IMR-90 (cell line): ENCODE measurements around the gene OXSR1. TPM values are rescaled to one million over a fixed set of nuclear protein-coding genes. Genes with fewer than 3 reads are reported as not detected.

Experiments used
- ATAC-seq: fragments of 200-7000 bp; cut with Tn5 transposase; 2 replicates; pipeline ENCODE4 v1.9.1; 2020; ENCODE audit warnings: low read depth, mild to moderate bottlenecking, moderate library complexity
- BruUV-seq: library from RNA; stranded (reverse); fragments of 400-500 nt; replicated peaks from 2 replicates; lab custom pipeline; 2021; lab: Mats Ljungman, UMichigan
- CTCF ChIA-PET: fragments of 300-600 bp; formaldehyde crosslinking; extraction: SDS; loops from one replicate; lab custom pipeline; 2021; ENCODE audit warnings: antibody characterized with exemption; lab: Yijun Ruan, JAX
- POLR2A ChIA-PET: fragments of 300-600 bp; sonication (Branson Sonifier 250); formaldehyde crosslinking; loops from one replicate; lab custom pipeline; 2022; ENCODE audit warnings: antibody characterized with exemption; ENCODE audit not compliant: unreplicated experiment; lab: Charles Lee
- DNase-seq: peaks from one replicate; pipeline ENCODE4 v3.0.0; 2013
- H2AFZ ChIP-seq: replicated peaks from 2 replicates; pipeline ENCODE3; 2013; ENCODE audit warnings: low read length, mild to moderate bottlenecking; ENCODE audit not compliant: poor library complexity
- H2AK5ac ChIP-seq: 2 replicates; pipeline ENCODE4 v1.6.1; 2013; ENCODE audit warnings: low read depth, low read length, inconsistent platforms
- H2AK9ac ChIP-seq: replicated peaks from 2 replicates; pipeline ENCODE3; 2013; ENCODE audit warnings: mild to moderate bottlenecking, low read depth, low read length, moderate library complexity; ENCODE audit not compliant: poor library complexity
- H2BK120ac ChIP-seq: 2 replicates; pipeline ENCODE4 v1.6.1; 2013; ENCODE audit warnings: low read depth, low read length, inconsistent platforms
- H2BK15ac ChIP-seq: 3 replicates; pipeline ENCODE4 v1.6.1; 2013; ENCODE audit warnings: low read depth, low read length, inconsistent platforms
- H2BK20ac ChIP-seq: 2 replicates; pipeline ENCODE4 v1.6.1; 2013; ENCODE audit warnings: low read depth, mild to moderate bottlenecking, inconsistent platforms, low read length, moderate library complexity
- H2BK5ac ChIP-seq: 2 replicates; pipeline ENCODE4 v1.6.1; 2013; ENCODE audit warnings: mild to moderate bottlenecking, low read depth, low read length, inconsistent platforms; ENCODE audit not compliant: poor library complexity, severe bottlenecking
- H3K14ac ChIP-seq: replicated peaks from 2 replicates; pipeline ENCODE4 v1.6.1; 2013; ENCODE audit warnings: low read depth, low read length, inconsistent platforms
- H3K18ac ChIP-seq: 2 replicates; pipeline ENCODE4 v1.6.1; 2013; ENCODE audit warnings: low read depth, low read length, control low read depth
- H3K23ac ChIP-seq: 2 replicates; pipeline ENCODE4 v1.6.1; 2013; ENCODE audit warnings: low read depth, low read length, inconsistent platforms
- H3K27ac ChIP-seq: 2 replicates; pipeline ENCODE4 v1.5.1; 2013; ENCODE audit warnings: mild to moderate bottlenecking, control low read depth, low read length; ENCODE audit not compliant: insufficient read depth
- H3K27me3 ChIP-seq: 2 replicates; pipeline ENCODE4 v1.6.1; 2013; ENCODE audit warnings: low read length; ENCODE audit not compliant: control insufficient read depth, insufficient read depth
- H3K36me3 ChIP-seq: 2 replicates; pipeline ENCODE4 v1.6.1; 2013; ENCODE audit warnings: low read length, mixed read lengths; ENCODE audit not compliant: control insufficient read depth, insufficient read depth
- H3K4ac ChIP-seq: 2 replicates; pipeline ENCODE4 v1.6.1; 2013; ENCODE audit warnings: low read depth, low read length, inconsistent platforms
- H3K4me1 ChIP-seq: 2 replicates; pipeline ENCODE4 v1.6.1; 2013; ENCODE audit warnings: low read length, mixed read lengths; ENCODE audit not compliant: control insufficient read depth, insufficient read depth
- H3K4me2 ChIP-seq: 2 replicates; pipeline ENCODE4 v1.6.1; 2013; ENCODE audit warnings: low read depth, mild to moderate bottlenecking, control low read depth, low read length, moderate library complexity
- H3K4me3 ChIP-seq: 2 replicates; pipeline ENCODE4 v1.5.1; 2013; ENCODE audit warnings: low read depth, mild to moderate bottlenecking, control low read depth, low read length, moderate library complexity; ENCODE audit not compliant: insufficient read depth
- H3K56ac ChIP-seq: 2 replicates; pipeline ENCODE4 v1.6.1; 2013; ENCODE audit warnings: low read length, inconsistent platforms; ENCODE audit not compliant: insufficient read depth; ENCODE audit errors: extremely low read depth
- H3K79me1 ChIP-seq, 2 experiments: 2 replicates each; pipeline ENCODE4 v1.6.1; 2013; ENCODE audit warnings: low read length in 2 of 2, inconsistent platforms in 1 of 2, low read depth in 1 of 2
- H3K9ac ChIP-seq: 2 replicates; pipeline ENCODE4 v1.6.1; 2013; ENCODE audit warnings: low read depth, low read length, control low read depth
- H3K9me1 ChIP-seq: 2 replicates; pipeline ENCODE4 v1.6.1; 2013; ENCODE audit warnings: low read length, inconsistent platforms; ENCODE audit not compliant: insufficient read depth
- H3K9me3 ChIP-seq: 2 replicates; pipeline ENCODE4 v1.6.1; 2013; ENCODE audit warnings: low read length; ENCODE audit not compliant: control insufficient read depth, insufficient read depth
- H4K20me1 ChIP-seq: 2 replicates; pipeline ENCODE4 v1.6.1; 2013; ENCODE audit warnings: low read length, inconsistent platforms; ENCODE audit not compliant: insufficient read depth
- H4K5ac ChIP-seq: 2 replicates; pipeline ENCODE4 v1.6.1; 2013; ENCODE audit warnings: mild to moderate bottlenecking, low read depth, low read length, control low read depth
- H4K8ac ChIP-seq, 2 experiments: 2 replicates each; pipeline ENCODE4 v1.6.1; 2013; ENCODE audit warnings: low read depth in 2 of 2, low read length in 2 of 2, control low read depth in 1 of 2, inconsistent platforms in 1 of 2
- H4K91ac ChIP-seq: 2 replicates; pipeline ENCODE4 v1.6.1; 2013; ENCODE audit warnings: low read depth, low read length, inconsistent platforms; ENCODE audit not compliant: insufficient read depth
- CHD1 ChIP-seq: IDR thresholded peaks from 2 replicates; pipeline ENCODE4 v1.6.1; 2012; ENCODE audit warnings: low read depth, low read length, improper control_type of control experiment
- MAZ ChIP-seq: IDR thresholded peaks from 2 replicates; pipeline ENCODE4 v1.6.1; 2012; ENCODE audit warnings: low read depth, mild to moderate bottlenecking, low read length, improper control_type of control experiment, moderate library complexity, borderline replicate concordance
- RAD21 ChIP-seq: IDR thresholded peaks from 2 replicates; pipeline ENCODE4 v1.6.1; 2012; ENCODE audit warnings: low read length, improper control_type of control experiment
- RCOR1 ChIP-seq: IDR thresholded peaks from 2 replicates; pipeline ENCODE4 v1.6.1; 2012; ENCODE audit warnings: mild to moderate bottlenecking, low read length, improper control_type of control experiment; ENCODE audit not compliant: insufficient replicate concordance
- WGBS, 2 experiments: methylation state at CpG; one replicate each; pipeline versions ENCODE4 v1.1.5 to v1.1.7; 2013; ENCODE audit warnings: missing lambda C conversion rate in 2 of 2; ENCODE audit not compliant: insufficient read length in 1 of 2; ENCODE audit errors: extremely low coverage in 2 of 2; 5-methylcytosine and 5-hydroxymethylcytosine counted together
- dilution Hi-C: fragments of 300-500 bp; cut with HindIII; formaldehyde crosslinking; loops from one replicate; pipeline ENCODE4 v1.14.3; 2018; ENCODE audit warnings: low sequenced_read_pairs; ENCODE audit not compliant: unreplicated experiment
- in situ Hi-C: fragments of 300-500 bp; cut with MboI; formaldehyde crosslinking; loops from 3 replicates; pipeline ENCODE4 v1.14.3; 2019; ENCODE audit warnings: low sequenced_read_pairs, inconsistent platforms, mixed read lengths
- intact Hi-C: fragments of 100-400 bp; cut with micrococcal nuclease; formaldehyde crosslinking; loops from 2 replicates; pipeline ENCODE4 v1.10.0; 2022
- polyA plus RNA-seq, 3 experiments: library from polyadenylated mRNA; depleted of rRNA; stranded (reverse); fragments of >200 nt; gene quantifications; 2 replicates each; pipeline ENCODE4 v1.2.3, GENCODE V29; 2012; ENCODE audit warnings: low replicate concordance in 1 of 3
- total RNA-seq: library from RNA; depleted of rRNA; stranded (reverse); fragments of >200 nt; gene quantifications from 2 replicates; pipeline ENCODE4 v1.2.3, GENCODE V29; 2012

OXSR1 gene
- total and polyA plus RNA-seq, 2 of the 4 experiments (the other 2 are of a cell fraction): 32.9 to 37.6 TPM

DNA sequence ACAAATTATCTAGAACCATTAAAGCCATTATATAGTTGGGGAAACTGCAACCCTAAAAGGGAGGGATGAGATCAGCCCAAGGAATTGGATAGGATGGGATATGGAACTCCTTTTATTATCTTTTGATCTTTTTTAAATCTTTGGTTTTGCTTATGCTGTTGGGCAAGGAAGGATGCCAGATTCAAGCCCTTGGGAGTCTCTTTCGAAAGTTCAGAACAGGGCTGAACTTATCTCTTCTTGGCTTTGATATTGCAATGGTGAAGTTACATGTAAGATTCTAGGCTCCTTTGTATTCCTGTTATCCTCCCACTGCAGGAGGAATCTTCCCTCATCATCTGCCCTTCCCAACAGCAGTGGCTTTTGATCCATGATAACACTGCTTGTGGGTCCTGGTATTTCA, 90.3 kb downstream of the OXSR1 start:
- H2BK20ac ChIP-seq: no peak overlapping the region
- CTCF ChIA-PET: no interaction called here
- H2AK9ac ChIP-seq: no peak overlapping the region
- H3K27ac ChIP-seq: no peak overlapping the region
- no peak overlapping the region for H4K8ac ChIP-seq
- no peaks in the 10 kb centered on the region for H3K9me3 ChIP-seq
- H2BK15ac ChIP-seq: no peak overlapping the region
- H3K14ac ChIP-seq: no peak overlapping the region
- H2BK120ac ChIP-seq: no peak overlapping the region
- dilution Hi-C loops: no loop called here
- in situ Hi-C loops: no loop called here
- no peak overlapping the region for H3K4me2 ChIP-seq
- intact Hi-C loops: no loop called here
- H3K9ac ChIP-seq: no peak overlapping the region
- peaks cover 29% of the 10 kb centered on the region for H3K36me3 ChIP-seq
- peaks cover 3% of the 10 kb centered on the region; the same call in 1 of the 2 replicates for H3K9me1 ChIP-seq
- H4K91ac ChIP-seq: no peak overlapping the region
- no peak overlapping the region for H3K18ac ChIP-seq
- H2BK5ac ChIP-seq: no peak overlapping the region
- TF ChIP-seq CHD1 (no peak), RAD21 (no peak), RCOR1 (no peak), MAZ (no peak)
- H2AFZ ChIP-seq: no peak overlapping the region
- no peaks in the 10 kb centered on the region for H3K4me1 ChIP-seq
- H2AK5ac ChIP-seq: no peak overlapping the region
- H3K23ac ChIP-seq: no peak overlapping the region
- H3K79me1 ChIP-seq: peaks cover 22 to 30% of the 10 kb centered on the region in 2 experiments
- ATAC-seq (no peak), DNase-seq (no peak)
- POLR2A ChIA-PET: no interaction called here
- no peak overlapping the region for H3K56ac ChIP-seq
- H3K4me3 ChIP-seq: no peak overlapping the region
- no CpG with 5 or more reads among the region's 1 CpG for WGBS, 2 experiments
- no peaks in the 10 kb centered on the region for H4K20me1 ChIP-seq
- no peaks in the 10 kb centered on the region for H3K27me3 ChIP-seq
- H3K4ac ChIP-seq: no peak overlapping the region
- no TSS peak for BruUV-seq
- H4K5ac ChIP-seq: no peak overlapping the region
